HEK293T (cell line): ENCODE measurements around the gene SORD.

Experiments used
- CTCF ChIA-PET: fragments of 350-600 bp; formaldehyde crosslinking; extraction: SDS; loops from one replicate; lab custom pipeline; 2021; ENCODE audit warnings: antibody characterized with exemption, inconsistent platforms; lab: Yijun Ruan, JAX
- POLR2A ChIA-PET: fragments of 350-600 bp; formaldehyde crosslinking; extraction: SDS; loops from one replicate; lab custom pipeline; 2020; ENCODE audit warnings: antibody characterized with exemption, inconsistent platforms; lab: Yijun Ruan, JAX
- DNase-seq: peaks from one replicate; pipeline ENCODE4 v3.0.0; 2012; ENCODE audit warnings: mixed read lengths; ENCODE audit errors: extremely low spot score
- ARNT ChIP-seq: fragments of 450-650 bp; IDR thresholded peaks from 2 replicates; pipeline ENCODE4 v1.6.1; 2017; ENCODE audit warnings: mild to moderate bottlenecking
- BHLHE40 ChIP-seq: fragments of 450-650 bp; IDR thresholded peaks from 2 replicates; pipeline ENCODE4 v1.6.1; 2016; ENCODE audit warnings: mild to moderate bottlenecking, moderate library complexity, borderline replicate concordance
- CTBP1 ChIP-seq: fragments of 450-650 bp; IDR thresholded peaks from 2 replicates; pipeline ENCODE4 v1.6.1; 2016; ENCODE audit warnings: borderline replicate concordance
- ELF4 ChIP-seq: fragments of 450-650 bp; IDR thresholded peaks from 2 replicates; pipeline ENCODE4 v1.6.1; 2017; ENCODE audit warnings: antibody characterized with exemption
- FOXA1 ChIP-seq: fragments of 450-650 bp; IDR thresholded peaks from 2 replicates; pipeline ENCODE4 v1.6.1; 2016; ENCODE audit warnings: mild to moderate bottlenecking
- FOXK2 ChIP-seq: fragments of 450-650 bp; IDR thresholded peaks from 2 replicates; pipeline ENCODE4 v1.6.1; 2016; ENCODE audit warnings: mild to moderate bottlenecking
- FOXM1 ChIP-seq: fragments of 450-650 bp; IDR thresholded peaks from 2 replicates; pipeline ENCODE4 v1.6.1; 2017; ENCODE audit warnings: mild to moderate bottlenecking, borderline replicate concordance
- HDGF ChIP-seq: fragments of 450-650 bp; IDR thresholded peaks from 2 replicates; pipeline ENCODE4 v1.6.1; 2017; ENCODE audit warnings: antibody characterized with exemption, borderline replicate concordance
- L3MBTL2 ChIP-seq: fragments of 450-650 bp; conservative IDR thresholded peaks from 2 replicates; pipeline ENCODE4 v1.6.1; 2016; ENCODE audit warnings: mild to moderate bottlenecking
- LEF1 ChIP-seq: fragments of 450-650 bp; IDR thresholded peaks from 2 replicates; pipeline ENCODE4 v1.6.1; 2017; ENCODE audit warnings: mild to moderate bottlenecking, borderline replicate concordance
- NFRKB ChIP-seq: fragments of 450-650 bp; IDR thresholded peaks from 2 replicates; pipeline ENCODE4 v1.6.1; 2016; ENCODE audit warnings: mild to moderate bottlenecking, moderate library complexity
- PKNOX1 ChIP-seq: fragments of 450-650 bp; IDR thresholded peaks from 2 replicates; pipeline ENCODE4 v1.6.1; 2016
- SP1 ChIP-seq: fragments of 450-650 bp; IDR thresholded peaks from 2 replicates; pipeline ENCODE4 v1.6.1; 2017
- SUZ12 ChIP-seq: fragments of 450-650 bp; IDR thresholded peaks from 2 replicates; pipeline ENCODE4 v1.6.1; 2016; ENCODE audit warnings: mild to moderate bottlenecking
- TARDBP ChIP-seq: fragments of 450-650 bp; IDR thresholded peaks from 2 replicates; pipeline ENCODE4 v1.6.1; 2016
- ZNF384 ChIP-seq: fragments of 450-650 bp; IDR thresholded peaks from 2 replicates; pipeline ENCODE4 v1.6.1; 2016

SORD gene

GRCh38 chr15:45114751-45115085, 91.7 kb downstream of the SORD start:
- DNase-seq = no peak
- ChIA-PET POLR2A (no interaction called here), CTCF (no interaction called here)
- no peak for TF ChIP-seq BHLHE40
- no peak for TF ChIP-seq FOXM1
- no peak for TF ChIP-seq ARNT
- TF ChIP-seq L3MBTL2 = no peak
- no peak for TF ChIP-seq HDGF
- TF ChIP-seq ZNF384 = no peak
- TF ChIP-seq CTBP1 = no peak

GRCh38 chr15:45115312-45115820, 92.4 kb downstream of the SORD start:
- POLR2A ChIA-PET = no interaction called here

GRCh38 chr15:45116006-45116481, 93.0 kb downstream of the SORD start:
- CTCF ChIA-PET = no interaction called here
- POLR2A ChIA-PET = no interaction called here
- no peak for DNase-seq
- no peak for TF ChIP-seq TARDBP
- no peak for TF ChIP-seq FOXM1
- TF ChIP-seq SP1 = no peak
- no peak for TF ChIP-seq CTBP1
- TF ChIP-seq NFRKB = no peak
- no peak for TF ChIP-seq BHLHE40
- no peak for TF ChIP-seq L3MBTL2
- no peak for TF ChIP-seq PKNOX1
- no peak for TF ChIP-seq ZNF384
- no peak for TF ChIP-seq FOXK2
- TF ChIP-seq ELF4 = no peak

More at GRCh38 chr15:45115312-45115820, 92.4 kb downstream of the SORD start:
- DNase-seq = no peak
- TF ChIP-seq SUZ12 (no peak), L3MBTL2 (no peak), NFRKB (no peak), ZNF384 (no peak)
- CTCF ChIA-PET = no interaction called here

- no peak for DNase-seq
- CTCF ChIA-PET = no interaction called here
- TF ChIP-seq ZNF384 (no peak), ARNT (no peak), LEF1 (no peak), SUZ12 (no peak), FOXK2 (no peak), FOXM1 (no peak), TARDBP (no peak), BHLHE40 (no peak), FOXA1 (no peak), HDGF (no peak), CTBP1 (no peak), L3MBTL2 (no peak), NFRKB (no peak), ELF4 (no peak), PKNOX1 (no peak), SP1 (no peak)
- POLR2A ChIA-PET = no interaction called here
Observed at GRCh38 chr15:45116482-45117307, 93.7 kb downstream of the SORD start.

GRCh38 chr15:45117308-45118130, 94.5 kb downstream of the SORD start:
- ChIA-PET CTCF (interaction anchor here (0.6 to 1.6 kb wide), 16 partner anchors 9 to 365 kb away, joined by 3 to 12 read pairs (median 5); no protein-coding TSS in a partner anchor), POLR2A (interaction anchor here (0.7 to 1.3 kb wide), 2 partner anchors 29 to 284 kb away, joined by 3 to 4 read pairs; a partner anchor contains a TSS)
- TF ChIP-seq CTBP1 = no peak
- TF ChIP-seq FOXK2 = no peak
- no peak for TF ChIP-seq SUZ12
- TF ChIP-seq LEF1 = no peak
- TF ChIP-seq HDGF = no peak
- no peak for TF ChIP-seq PKNOX1
- TF ChIP-seq NFRKB = no peak
- no peak for TF ChIP-seq L3MBTL2
- no peak for TF ChIP-seq ZNF384
- TF ChIP-seq SP1 = no peak
- TF ChIP-seq ARNT = no peak
- TF ChIP-seq FOXA1 = no peak
- no peak for TF ChIP-seq TARDBP
- no peak for TF ChIP-seq ELF4
- TF ChIP-seq BHLHE40 = no peak
- no peak for TF ChIP-seq FOXM1
- no peak for DNase-seq
